ENCODE results near the gene AP2S1. TPM values are rescaled to one million over a fixed set of nuclear protein-coding genes. Genes with fewer than 3 reads are reported as not detected.
"Not testable (repeated sequence)": the region's sequence is repeated elsewhere in the genome, so short reads cannot be mapped to it uniquely, and the experiment has no call there.

The AP2S1 gene
- total RNA-seq, 1 experiment from 2014 or later: 318 TPM

GRCh38 chr19:46878613-46879375 is 28.1 kb upstream of the AP2S1 start:
- DNase-seq: no peak
- Histone ChIP-seq H3K27me3 (ENCODE audit: control insufficient read depth, insufficient read depth, low read length) (no peaks in the 10 kb centered on the region), H3K4me3 (ENCODE audit: insufficient read depth, low read depth, low read length) (no peak overlapping the region), H3K36me3 (replicated peaks; ENCODE audit: control insufficient read depth, insufficient read depth, low read length) (no peaks in the 10 kb centered on the region)

DNA sequence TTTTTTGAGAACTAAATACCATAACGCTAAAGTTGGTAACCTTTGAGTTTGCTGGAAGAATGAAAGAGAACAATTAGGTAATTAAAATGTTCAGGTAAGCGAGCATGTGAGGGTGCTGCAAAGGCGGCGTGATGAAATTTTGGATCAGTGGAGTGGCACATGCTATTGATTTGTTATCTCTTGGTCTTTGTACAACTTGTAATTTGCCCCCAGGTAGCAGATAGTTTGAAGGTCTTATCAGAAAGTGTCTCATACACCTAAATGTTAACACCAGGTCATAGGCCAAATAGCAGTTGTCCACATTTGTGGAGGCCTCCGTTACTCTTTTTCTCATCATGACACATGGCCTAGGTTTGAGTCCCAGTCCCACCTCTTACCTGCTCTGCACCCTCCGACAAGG is 25.0 kb upstream of the AP2S1 start:
- Histone ChIP-seq H3K36me3 (replicated peaks; ENCODE audit: control insufficient read depth, insufficient read depth, low read length) (no peaks in the 10 kb centered on the region), H3K4me3 (ENCODE audit: insufficient read depth, low read depth, low read length) (no peak overlapping the region), H3K27me3 (ENCODE audit: control insufficient read depth, insufficient read depth, low read length) (no peaks in the 10 kb centered on the region)
- no peak for DNase-seq

DNA sequence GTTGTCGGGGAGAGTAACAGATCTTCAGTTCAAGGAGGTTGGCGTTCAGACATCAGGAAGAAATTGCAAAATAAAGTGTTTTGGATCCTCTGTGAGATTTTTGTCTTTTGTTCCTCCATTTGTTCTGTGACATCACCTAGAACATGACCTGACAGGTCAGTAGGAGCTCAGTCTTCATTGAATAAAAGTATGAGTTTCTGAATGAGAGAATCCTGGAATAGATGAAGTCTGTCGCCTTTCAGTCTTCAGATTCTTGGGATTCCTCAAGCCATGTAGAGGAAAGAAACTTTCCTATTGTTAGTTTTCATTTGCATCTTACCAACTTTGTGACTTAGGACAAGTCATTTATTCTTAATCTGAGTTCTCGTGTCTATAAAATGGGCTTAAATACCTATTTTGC is 24.6 kb upstream of the AP2S1 start:
- H3K36me3 ChIP-seq (replicated peaks; ENCODE audit: control insufficient read depth, insufficient read depth, low read length): no peaks in the 10 kb centered on the region
- no peak overlapping the region for H3K4me3 ChIP-seq (ENCODE audit: insufficient read depth, low read depth, low read length)
- no peaks in the 10 kb centered on the region for H3K27me3 ChIP-seq (ENCODE audit: control insufficient read depth, insufficient read depth, low read length)
- peak; percentile 35 for DNase-seq

DNA sequence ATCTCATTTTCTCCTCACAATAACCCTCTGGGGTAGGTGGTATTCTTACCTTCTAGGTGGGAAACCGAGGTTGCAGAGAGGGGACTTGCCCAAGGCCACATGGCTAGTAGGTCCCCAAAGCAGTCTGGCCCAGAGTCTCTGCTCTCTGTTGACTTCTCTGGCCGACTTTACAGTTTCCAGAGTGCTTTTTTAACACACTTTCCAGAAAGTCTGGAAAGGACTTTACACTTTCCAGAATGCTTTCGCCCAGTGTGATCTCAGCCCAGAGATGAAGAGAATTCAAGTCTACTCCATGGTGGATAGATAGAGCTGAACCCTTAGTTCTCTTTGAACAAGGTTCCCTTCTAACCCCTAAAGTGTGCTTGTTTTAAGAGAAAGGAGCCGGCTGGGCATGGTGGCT is 22.3 kb upstream of the AP2S1 start:
- DNase-seq: no peak
- Histone ChIP-seq H3K27me3 (ENCODE audit: control insufficient read depth, insufficient read depth, low read length) (no peaks in the 10 kb centered on the region), H3K36me3 (replicated peaks; ENCODE audit: control insufficient read depth, insufficient read depth, low read length) (no peaks in the 10 kb centered on the region), H3K4me3 (ENCODE audit: insufficient read depth, low read depth, low read length) (no peak overlapping the region)

DNA sequence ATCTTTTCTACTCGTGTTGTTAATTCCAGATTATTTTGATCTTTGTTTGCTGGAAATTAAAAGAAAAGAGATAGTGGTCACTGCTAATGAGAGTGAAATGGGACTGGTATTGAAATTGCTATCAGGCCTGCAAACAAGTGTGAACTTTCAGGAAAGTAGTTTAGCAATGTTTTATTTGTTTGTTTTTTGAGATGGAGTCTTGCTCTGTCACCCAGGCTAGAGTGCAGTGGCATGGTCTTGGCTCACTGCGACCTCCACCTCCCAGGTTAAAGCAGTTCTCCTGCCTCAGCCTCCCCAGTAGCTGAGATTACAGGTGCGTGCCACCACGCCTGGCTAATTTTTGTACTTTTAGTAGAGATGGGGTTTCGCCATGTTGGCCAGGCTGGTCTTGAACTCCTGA is 20.5 kb upstream of the AP2S1 start:
- H3K27me3 ChIP-seq (ENCODE audit: control insufficient read depth, insufficient read depth, low read length); H3K36me3 ChIP-seq (replicated peaks; ENCODE audit: control insufficient read depth, insufficient read depth, low read length); DNase-seq; H3K4me3 ChIP-seq (ENCODE audit: insufficient read depth, low read depth, low read length): not testable (repeated sequence)

DNA sequence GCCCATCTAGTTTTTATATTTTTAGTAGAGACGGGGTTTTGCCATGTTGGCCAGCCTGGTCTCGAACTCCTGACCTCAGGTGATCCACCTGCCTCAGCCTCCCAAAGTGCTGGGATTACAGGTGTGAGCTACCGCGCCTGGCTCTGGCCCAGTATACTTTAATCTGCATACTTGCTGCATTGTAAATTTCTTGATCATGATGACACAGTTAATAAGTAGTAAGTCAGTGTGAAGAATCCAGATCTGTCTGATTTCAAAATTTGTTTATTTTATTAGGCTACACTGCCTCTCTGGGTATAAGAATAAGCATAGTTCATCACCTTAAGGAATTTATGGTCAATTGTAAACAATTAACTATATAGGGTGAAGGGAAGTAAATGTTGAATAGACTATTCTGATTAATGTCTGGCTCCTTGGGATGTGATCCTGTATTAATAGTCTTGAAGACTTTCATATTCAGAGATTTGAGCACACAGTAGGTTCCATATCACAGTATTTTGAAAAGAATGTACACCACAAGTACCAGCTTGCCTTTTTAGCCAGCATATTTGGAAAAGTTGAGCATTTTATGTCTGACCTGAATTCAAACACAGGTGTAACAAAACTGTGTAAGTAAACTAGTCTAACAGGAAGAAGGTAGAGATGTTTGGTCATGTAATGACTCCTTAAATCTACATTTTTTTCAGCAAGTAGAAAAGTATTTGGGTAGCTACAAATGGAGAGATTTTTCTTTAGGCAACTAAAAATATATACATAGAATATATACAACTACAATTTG is 17.6 kb upstream of the AP2S1 start:
- Histone ChIP-seq H3K36me3 (replicated peaks; ENCODE audit: control insufficient read depth, insufficient read depth, low read length) (no peaks in the 10 kb centered on the region; the same call in 1 of the 2 replicates), H3K27me3 (ENCODE audit: control insufficient read depth, insufficient read depth, low read length) (no peaks in the 10 kb centered on the region), H3K4me3 (ENCODE audit: insufficient read depth, low read depth, low read length) (no peak overlapping the region)
- no peak for DNase-seq

GRCh38 chr19:46867170-46867569 is 16.5 kb upstream of the AP2S1 start:
- Histone ChIP-seq H3K27me3 (ENCODE audit: control insufficient read depth, insufficient read depth, low read length) (no peaks in the 10 kb centered on the region), H3K4me3 (ENCODE audit: insufficient read depth, low read depth, low read length) (no peak overlapping the region), H3K36me3 (replicated peaks; ENCODE audit: control insufficient read depth, insufficient read depth, low read length) (no peaks in the 10 kb centered on the region; the same call in 1 of the 2 replicates)
- DNase-seq: no peak

DNA sequence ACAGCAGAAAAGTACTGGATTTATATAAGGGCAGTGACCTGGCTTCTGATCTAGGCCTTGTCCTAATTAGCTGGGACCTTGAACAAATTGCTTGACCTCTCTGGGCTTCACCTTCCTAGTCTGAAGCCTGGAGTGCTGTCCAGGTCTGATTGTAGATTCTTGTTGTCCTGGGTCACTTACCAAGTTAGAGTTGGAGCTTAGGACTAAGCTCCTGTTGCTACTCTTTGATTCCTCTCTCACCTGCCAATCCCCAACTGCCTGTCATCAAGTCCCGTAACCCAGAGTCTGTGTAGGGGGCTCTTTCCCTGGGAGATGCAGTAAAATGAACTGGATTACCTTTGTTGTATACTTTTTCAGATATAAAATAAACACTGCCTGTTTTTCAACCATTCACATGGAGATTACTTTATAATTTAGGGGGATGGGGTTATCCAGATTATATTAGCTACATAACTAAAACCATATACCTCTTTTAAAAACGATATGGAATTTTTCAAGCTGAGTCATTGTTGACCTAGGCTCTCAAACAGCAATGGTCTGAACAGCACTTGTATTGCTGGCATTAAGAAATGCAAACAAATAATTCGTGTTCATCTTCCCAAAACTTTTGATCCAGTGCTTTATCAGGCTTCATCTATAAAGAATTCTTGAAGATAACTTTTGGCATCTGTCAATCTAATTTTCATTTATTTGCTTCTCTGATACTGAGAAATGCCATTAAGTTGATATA is 15.9 kb upstream of the AP2S1 start:
- H3K27me3 ChIP-seq (ENCODE audit: control insufficient read depth, insufficient read depth, low read length): no peaks in the 10 kb centered on the region
- no peak for DNase-seq
- H3K4me3 ChIP-seq (ENCODE audit: insufficient read depth, low read depth, low read length): no peak overlapping the region
- H3K36me3 ChIP-seq (replicated peaks; ENCODE audit: control insufficient read depth, insufficient read depth, low read length): no peaks in the 10 kb centered on the region; the same call in 1 of the 2 replicates

DNA sequence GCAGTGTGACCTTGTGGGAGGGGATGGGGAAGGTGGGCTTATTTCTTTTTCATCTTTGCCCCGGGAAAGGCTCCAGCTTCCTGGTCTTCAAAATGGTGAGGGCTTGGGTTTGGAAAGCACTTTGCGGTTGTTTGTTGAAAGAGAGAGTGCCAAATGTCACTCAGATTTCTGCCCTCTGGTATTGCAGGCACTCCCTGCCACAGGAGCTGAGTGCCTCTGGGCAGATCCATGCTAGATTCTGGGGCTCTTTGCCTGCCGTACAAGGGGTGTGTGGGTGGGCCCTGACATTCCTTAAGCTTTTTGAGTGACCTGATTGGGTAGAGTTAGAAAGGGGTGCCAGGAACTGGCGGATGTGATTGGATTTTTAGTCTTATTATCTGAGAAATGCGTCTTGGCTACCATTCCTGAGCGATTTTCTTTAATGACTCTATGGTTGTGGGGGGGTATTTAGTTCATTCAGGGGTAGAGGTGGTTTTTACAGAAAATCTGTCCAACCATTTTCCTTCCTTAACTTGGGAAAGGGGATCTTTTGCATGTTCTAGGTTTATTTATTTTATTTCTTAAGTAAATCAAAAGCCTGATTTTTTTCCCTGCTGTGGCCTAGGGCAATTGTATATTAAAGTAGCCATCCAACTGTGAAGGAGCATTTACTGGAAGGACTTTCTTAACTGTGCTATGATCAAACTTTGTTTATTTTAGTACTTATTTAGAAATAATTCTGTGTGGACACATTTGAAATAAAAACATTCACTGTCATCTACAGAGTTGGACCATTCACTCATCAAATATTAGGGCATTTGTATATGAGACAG is 13.4 kb upstream of the AP2S1 start:
- no peaks in the 10 kb centered on the region; the same call in 1 of the 2 replicates for H3K36me3 ChIP-seq (replicated peaks; ENCODE audit: control insufficient read depth, insufficient read depth, low read length)
- DNase-seq: peak; percentile 78
- peak overlapping the region; percentile 72 for H3K4me3 ChIP-seq (ENCODE audit: insufficient read depth, low read depth, low read length)
- no peaks in the 10 kb centered on the region for H3K27me3 ChIP-seq (ENCODE audit: control insufficient read depth, insufficient read depth, low read length)

DNA sequence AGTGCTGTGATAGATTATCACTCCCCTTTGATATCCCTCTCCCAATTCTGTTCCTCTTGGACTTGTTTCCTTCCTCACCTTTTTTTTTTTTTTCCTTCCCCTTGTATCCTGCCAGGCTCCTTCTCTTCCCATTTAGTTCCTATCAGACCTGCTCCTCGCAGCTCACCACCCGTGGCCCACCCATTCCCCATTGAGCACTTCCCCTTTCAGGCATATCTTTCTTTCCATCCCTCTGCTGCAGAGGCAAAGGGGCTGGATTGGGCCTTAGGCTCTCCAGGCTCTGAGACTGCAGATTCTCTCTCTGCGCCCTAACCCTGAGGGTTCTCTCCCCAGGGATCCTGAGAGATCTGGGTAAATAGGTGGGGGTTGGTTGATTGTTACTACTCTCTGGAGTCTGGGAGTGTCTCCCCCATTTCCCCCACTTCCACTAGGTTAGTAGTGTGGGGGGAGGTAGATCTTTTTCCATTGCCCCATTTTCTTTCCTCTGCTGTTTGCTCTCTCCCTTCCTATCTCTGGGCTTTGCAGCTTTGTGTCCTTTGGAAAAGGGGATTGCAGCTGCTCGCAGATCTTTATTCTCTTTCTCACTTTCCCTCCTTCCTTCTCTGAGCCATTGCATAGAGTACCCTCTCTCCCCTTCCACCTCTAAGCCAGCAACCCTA is 12.5 kb upstream of the AP2S1 start:
- DNase-seq: peak; percentile 28
- no peaks in the 10 kb centered on the region; the same call in 1 of the 2 replicates for H3K36me3 ChIP-seq (replicated peaks; ENCODE audit: control insufficient read depth, insufficient read depth, low read length)
- H3K4me3 ChIP-seq (ENCODE audit: insufficient read depth, low read depth, low read length): peak overlapping the region; percentile 72
- H3K27me3 ChIP-seq (ENCODE audit: control insufficient read depth, insufficient read depth, low read length): no peaks in the 10 kb centered on the region

DNA sequence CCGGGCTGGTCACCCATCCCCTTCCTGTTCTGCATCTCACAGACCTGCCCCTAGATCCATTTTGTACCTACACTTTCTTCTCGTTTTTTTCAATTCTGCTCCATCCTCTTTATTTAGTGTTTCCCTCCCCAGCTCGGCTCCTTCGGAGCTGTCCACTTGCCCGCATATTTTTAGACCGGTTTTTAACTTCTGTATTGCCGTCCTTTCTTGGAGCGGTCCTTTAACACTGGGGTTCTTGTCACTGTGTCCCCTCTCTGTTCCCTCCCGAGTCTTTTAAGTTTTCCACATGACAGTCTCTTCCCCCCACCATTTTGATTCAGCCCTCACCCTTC is 11.8 kb upstream of the AP2S1 start:
- H3K4me3 ChIP-seq (ENCODE audit: insufficient read depth, low read depth, low read length): peak overlapping the region; percentile 72
- H3K27me3 ChIP-seq (ENCODE audit: control insufficient read depth, insufficient read depth, low read length): no peaks in the 10 kb centered on the region
- H3K36me3 ChIP-seq (replicated peaks; ENCODE audit: control insufficient read depth, insufficient read depth, low read length): no peaks in the 10 kb centered on the region; the same call in 1 of the 2 replicates
- no peak for DNase-seq

- no peaks in the 10 kb centered on the region; the same call in 1 of the 2 replicates for H3K36me3 ChIP-seq (replicated peaks; ENCODE audit: control insufficient read depth, insufficient read depth, low read length)
- H3K4me3 ChIP-seq (ENCODE audit: insufficient read depth, low read depth, low read length): peak overlapping the region; percentile 72
- peak; percentile 37 for DNase-seq
- no peaks in the 10 kb centered on the region for H3K27me3 ChIP-seq (ENCODE audit: control insufficient read depth, insufficient read depth, low read length)
Observed at GRCh38 chr19:46861691-46862502, 11.3 kb upstream of the AP2S1 start.

All from H7 (cell line).